Esophagus muscularis mucosa (tissue), 4 donors: ENCODE measurements around the gene OGDH. TPM values are rescaled to one million over a fixed set of nuclear protein-coding genes. Genes with fewer than 3 reads are reported as not detected.
A peak's percentile ranks its signal among the peaks of the same experiment; 100 is the strongest.

Source experiments
- DNase-seq: peaks from one replicate; pipeline ENCODE4 v3.0.0-alpha.2; 2017; ENCODE audit errors: extremely low spot score
- H3K27ac ChIP-seq, 4 donors: fragments of 200-600 bp; sonication (generic); replicated peaks in 1 of 4; 1 replicate in 3 of 4; 2 replicates in 1 of 4; pipeline ENCODE4 v1.5.1; 2016 to 2019; ENCODE audit warnings: mild to moderate bottlenecking in 1 of 4
- H3K27me3 ChIP-seq, 4 donors: fragments of 200-600 bp; sonication (generic); one replicate each; pipeline versions ENCODE4 v1.5.1 to v1.6.0; 2016 to 2019
- H3K36me3 ChIP-seq, 4 donors: fragments of 200-600 bp; sonication (generic); one replicate each; pipeline ENCODE4 v1.5.1; 2016 to 2019
- H3K4me1 ChIP-seq, 4 donors: fragments of 200-600 bp; sonication (generic); one replicate each; pipeline ENCODE4 v1.5.1; 2016 to 2019
- H3K4me3 ChIP-seq, 4 donors: fragments of 200-600 bp; sonication (generic); 1 replicate in 2 of 4; 2 replicates in 2 of 4; pipeline ENCODE4 v1.5.1; 2016 to 2019; ENCODE audit warnings: mild to moderate bottlenecking in 4 of 4, moderate library complexity in 1 of 4
- H3K9me3 ChIP-seq, 4 donors: fragments of 200-600 bp; sonication (generic); 1 replicate in 3 of 4; 2 replicates in 1 of 4; pipeline ENCODE4 v1.5.1; 2016 to 2019
- CTCF ChIP-seq, 3 experiments: fragments of 200-600 bp in 2 of 3; fragments of 450-650 bp in 1 of 3; sonication (generic) in 2 of 3; IDR thresholded peaks; one replicate each; pipeline ENCODE4 v1.5.1; 2017 to 2019; ENCODE audit warnings: antibody characterized with exemption in 3 of 3, mild to moderate bottlenecking in 2 of 3, moderate library complexity in 1 of 3
- EP300 ChIP-seq: sonication (generic); formaldehyde crosslinking; IDR thresholded peaks from one replicate; pipeline ENCODE4 v1.6.1; 2017; ENCODE audit warnings: antibody characterized with exemption
- POLR2A ChIP-seq: fragments of 450-650 bp; IDR thresholded peaks from one replicate; pipeline ENCODE4 v1.6.1; 2017; ENCODE audit warnings: antibody characterized with exemption, moderate library complexity, mild to moderate bottlenecking, low read depth
- POLR2AphosphoS5 ChIP-seq, 2 donors: sonication (generic); formaldehyde crosslinking; IDR thresholded peaks; one replicate each; pipeline ENCODE4 v1.6.1; 2017; ENCODE audit warnings: antibody characterized with exemption in 2 of 2
- WGBS: methylation state at CpG from one replicate; pipeline ENCODE4 v1.1.5; 2018; 5-methylcytosine and 5-hydroxymethylcytosine counted together
- intact Hi-C: fragments of 100-400 bp; cut with DNase I; formaldehyde crosslinking; loops from one replicate; pipeline ENCODE4 v1.15.1; 2023
- total RNA-seq, 4 donors: library from RNA; depleted of rRNA; stranded (reverse); fragments of >200 nt; gene quantifications; one replicate each; pipeline versions ENCODE4 v1.1.0 to v1.2.1, GENCODE V29; 2016

Gene OGDH
- total RNA-seq, 4 donors from 2014 or later = 135 to 184 (median 145) TPM

- TF ChIP-seq EP300 = no peak
- no peak for TF ChIP-seq CTCF (IDR thresholded peaks at IDR 0.05)
- no peak for TF ChIP-seq POLR2AphosphoS5 (IDR thresholded peaks at IDR 0.05)
- TF ChIP-seq POLR2A = no peak
- Histone ChIP-seq H3K4me3 (no peak overlapping the region), H3K36me3 (peaks cover 48 to 83% (median 72%) of the 10 kb centered on the region in 4 donors), H3K4me1 (no peaks in the 10 kb centered on the region), H3K27ac (no peak overlapping the region), H3K9me3 (no peaks in the 10 kb centered on the region), H3K27me3 (no peaks in the 10 kb centered on the region)
- no peak for DNase-seq
- intact Hi-C loops = no loop called here
- 92% methylated on average over 1 of the region's 1 CpG for WGBS
Measured at GRCh38 chr7:44703921-44704320, 97.5 kb downstream of the OGDH start.

DNA sequence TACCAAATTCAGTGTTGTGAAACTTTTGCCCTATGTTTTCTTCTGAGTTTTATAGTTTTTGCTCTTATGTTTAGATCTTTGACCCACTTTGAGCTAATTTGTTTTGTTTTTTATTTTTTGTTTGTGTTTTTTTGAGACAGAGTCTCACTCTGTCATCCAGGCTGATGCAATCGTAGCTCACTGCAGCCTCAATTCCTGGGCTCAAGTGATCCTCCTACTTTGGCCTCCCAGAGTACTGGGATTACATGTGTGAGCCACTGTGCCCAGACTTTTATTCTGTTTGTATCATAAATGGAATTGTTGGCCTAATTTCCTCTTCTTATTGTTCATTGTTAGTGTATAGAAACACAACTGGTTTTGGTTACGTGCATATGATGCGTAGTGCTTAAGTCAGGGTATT, 99.0 kb downstream of the OGDH start:
- 92% methylated on average over 3 of the region's 3 CpGs for WGBS
- Histone ChIP-seq H3K36me3 (peaks cover 45 to 82% (median 71%) of the 10 kb centered on the region in 4 donors), H3K4me1 (no peaks in the 10 kb centered on the region), H3K4me3 (no peak overlapping the region), H3K27me3 (no peaks in the 10 kb centered on the region), H3K27ac (no peak overlapping the region), H3K9me3 (no peaks in the 10 kb centered on the region)
- intact Hi-C loops = no loop called here
- no peak for TF ChIP-seq CTCF (IDR thresholded peaks at IDR 0.05)
- TF ChIP-seq POLR2A = no peak
- no peak for TF ChIP-seq POLR2AphosphoS5 (IDR thresholded peaks at IDR 0.05)
- no peak for TF ChIP-seq EP300
- DNase-seq = no peak

GRCh38 chr7:44706788-44707557, 100.5 kb downstream of the OGDH start:
- no peak for DNase-seq
- H3K36me3 ChIP-seq = peaks cover 32 to 72% (median 56%) of the 10 kb centered on the region in 4 donors
- intact Hi-C loops = no loop called here
- H3K9me3 ChIP-seq = no peaks in the 10 kb centered on the region
- no peak overlapping the region for H3K27ac ChIP-seq
- 93% methylated on average over 18 of the region's 20 CpGs for WGBS
- H3K4me1 ChIP-seq = peaks cover 0 to under 1% (median under 1%) of the 10 kb centered on the region in 4 donors
- H3K4me3 ChIP-seq = no peak overlapping the region
- TF ChIP-seq POLR2AphosphoS5 (IDR thresholded peaks at IDR 0.05) (no peak), EP300 (no peak), POLR2A (no peak), CTCF (IDR thresholded peaks at IDR 0.05) (no peak)
- no peaks in the 10 kb centered on the region for H3K27me3 ChIP-seq

- no peaks in the 10 kb centered on the region for H3K9me3 ChIP-seq
- 90% methylated on average over 21 of the region's 21 CpGs for WGBS
- H3K4me1 ChIP-seq = peaks cover 0 to 6% (median 2%) of the 10 kb centered on the region in 4 donors
- TF ChIP-seq CTCF (IDR thresholded peaks at IDR 0.05) = no peak
- TF ChIP-seq POLR2AphosphoS5 (IDR thresholded peaks at IDR 0.05) = peak in 1 of 2 donors; percentile 14
- TF ChIP-seq POLR2A = no peak
- no peak overlapping the region for H3K27ac ChIP-seq
- H3K27me3 ChIP-seq = no peaks in the 10 kb centered on the region
- H3K4me3 ChIP-seq = no peak overlapping the region
- intact Hi-C loops = no loop called here
- DNase-seq = no peak
- peaks cover 32 to 65% (median 50%) of the 10 kb centered on the region in 4 donors for H3K36me3 ChIP-seq
Measured at GRCh38 chr7:44707558-44708230, 101.3 kb downstream of the OGDH start.
